H1 (cell line): Measurements from ENCODE around the gene MYDGF. TPM values are rescaled to one million over a fixed set of nuclear protein-coding genes. Genes with fewer than 3 reads are reported as not detected.

Experiments used
- CTCF ChIP-seq, 3 experiments: IDR thresholded peaks; 1 replicate in 2 of 3; 2 replicates in 1 of 3; pipeline versions ENCODE4 v1.5.1 to v1.6.1; 2011; ENCODE audit warnings: low read length in 3 of 3, mild to moderate bottlenecking in 3 of 3, inconsistent platforms in 2 of 3, low read depth in 1 of 3, moderate library complexity in 1 of 3; ENCODE audit not compliant: insufficient read depth in 1 of 3; ENCODE audit errors: control extremely low read depth in 1 of 3
- polyA plus RNA-seq, 7 experiments: library from polyadenylated mRNA; depleted of rRNA in 3 of 7; stranded (reverse) in 5 of 7; unstranded in 2 of 7; fragments of >200 nt in 5 of 7; fragments of 200-250 nt in 2 of 7; gene quantifications; 1 replicate in 5 of 7; 2 replicates in 1 of 7; 4 replicates in 1 of 7; pipeline versions ENCODE4 v1.2.1 to v1.2.3, GENCODE V29; 2011 to 2013; ENCODE audit warnings: missing spikeins in 2 of 7, mixed read lengths in 2 of 7
- total RNA-seq: library from RNA; stranded (reverse); fragmentation: NEBNext Ultra II Directional; extraction: Animal tissue kit (Norgen Biotek cat#: 25700); gene quantifications from 2 replicates; pipeline ENCODE4 v1.2.1, GENCODE V29; 2021

MYDGF gene
- total and polyA plus RNA-seq, 2 of the 8 experiments (the other 6 are each of a cell fraction or from before 2014, with no cell fraction given), result 40.6 to 51.1 TPM

- peak; percentile 73 to 95 (median 92) for TF ChIP-seq CTCF (IDR thresholded peaks at IDR 0.05; ENCODE audit: control extremely low read depth in 1 of 3, insufficient read depth in 1 of 3, low read depth in 1 of 3, low read length in 3 of 3)
These were observed 7.0 kb upstream of the MYDGF start (continued) for GRCh38 chr19:4676955-4677731.
